NOMO-1 treated with DMSO at 0.1 percent for 48 hours (cell line): Measurements from ENCODE around the gene NCKIPSD.

Experiments used
- DNase-seq: peaks from one replicate; lab custom pipeline; 2025; ENCODE audit not compliant: unreplicated experiment; lab: John Stamatoyannopoulos, UW

NCKIPSD gene

DNA sequence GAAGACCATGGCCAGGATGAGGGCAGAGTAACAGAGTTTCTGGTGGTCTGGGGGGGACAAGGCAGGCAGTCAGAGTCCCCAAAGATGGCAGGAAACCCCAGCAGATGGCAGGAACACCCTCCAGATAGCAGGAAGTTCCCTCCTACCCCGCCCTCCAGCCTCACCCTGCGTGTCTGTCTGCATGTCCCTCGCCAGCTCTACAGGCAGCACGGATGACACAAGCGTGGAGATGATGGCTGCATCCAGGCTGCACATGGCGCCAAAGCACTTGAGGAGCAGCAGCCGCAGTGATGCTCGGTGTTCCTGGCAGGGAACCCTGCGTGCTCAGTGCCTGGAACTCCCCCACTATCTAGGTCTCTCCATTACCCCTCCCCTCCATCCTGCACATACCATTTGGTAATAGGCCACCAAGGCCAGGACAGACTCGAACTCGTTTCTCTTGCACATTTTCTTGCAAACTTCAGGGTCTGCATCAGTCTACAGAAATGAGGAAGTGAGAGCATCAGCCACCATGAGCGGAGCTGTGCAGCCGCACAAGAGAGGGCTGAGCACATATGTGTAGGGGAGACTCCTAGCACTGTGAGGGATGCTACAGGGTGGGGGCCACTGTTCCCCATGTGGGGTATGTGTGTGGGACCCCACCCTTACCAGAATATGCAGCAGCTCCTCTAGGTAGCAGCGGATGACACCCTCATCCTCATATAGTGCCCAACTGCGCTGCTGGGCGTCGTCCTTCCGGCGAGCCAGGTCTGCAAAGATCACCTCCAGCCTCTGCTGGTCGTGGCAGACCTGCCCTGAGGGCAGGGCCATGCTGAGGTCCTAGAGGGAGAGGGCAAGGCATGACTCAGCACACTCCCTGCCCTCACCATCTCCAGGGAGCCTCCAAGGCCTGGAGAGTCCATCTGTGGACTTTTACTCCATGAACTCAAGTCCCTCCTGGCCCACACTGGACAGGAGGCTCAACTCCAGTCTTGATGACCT is 6.0 kb downstream of the NCKIPSD start:
- peak; percentile 23 for DNase-seq

DNA sequence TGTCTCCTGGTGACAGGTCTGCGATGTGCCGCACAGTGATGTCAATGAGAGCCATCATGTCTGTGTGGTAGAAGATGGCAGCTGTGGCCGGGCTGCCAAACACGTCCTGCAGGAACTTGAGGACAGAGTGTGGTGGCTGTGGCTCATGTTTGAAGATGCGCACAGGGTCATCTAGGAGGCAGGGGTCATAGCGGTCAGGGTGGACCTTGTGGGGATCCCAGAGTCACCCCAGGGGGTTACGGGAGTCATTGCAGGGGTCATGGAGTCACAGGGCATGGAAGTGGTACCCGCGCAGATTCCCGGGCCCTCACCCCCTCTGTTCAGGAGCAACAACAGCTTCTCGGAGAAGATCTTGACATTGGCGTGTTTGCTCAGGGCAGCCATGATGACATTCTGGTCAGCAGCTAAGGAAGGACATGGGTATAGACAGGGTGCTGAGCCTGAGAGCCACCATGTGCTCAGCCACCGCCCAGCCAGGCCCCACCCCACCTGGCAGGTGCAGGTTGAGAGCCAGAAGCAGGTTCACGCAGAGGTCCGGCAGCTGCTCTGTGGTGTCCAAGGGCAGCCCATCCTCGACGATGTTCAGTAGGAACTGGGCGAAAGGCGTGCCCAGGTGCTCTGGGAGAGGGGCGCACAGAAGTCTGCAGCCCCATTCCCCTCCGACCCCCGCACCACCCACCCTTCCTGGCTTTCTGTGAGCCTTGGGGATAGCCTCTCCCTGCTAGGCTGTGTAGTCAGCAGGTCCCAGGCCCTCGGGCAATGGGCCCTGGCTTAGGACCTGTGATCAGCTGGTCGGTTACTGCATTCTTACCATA is 6.9 kb downstream of the NCKIPSD start:
- DNase-seq, result no peak

DNA sequence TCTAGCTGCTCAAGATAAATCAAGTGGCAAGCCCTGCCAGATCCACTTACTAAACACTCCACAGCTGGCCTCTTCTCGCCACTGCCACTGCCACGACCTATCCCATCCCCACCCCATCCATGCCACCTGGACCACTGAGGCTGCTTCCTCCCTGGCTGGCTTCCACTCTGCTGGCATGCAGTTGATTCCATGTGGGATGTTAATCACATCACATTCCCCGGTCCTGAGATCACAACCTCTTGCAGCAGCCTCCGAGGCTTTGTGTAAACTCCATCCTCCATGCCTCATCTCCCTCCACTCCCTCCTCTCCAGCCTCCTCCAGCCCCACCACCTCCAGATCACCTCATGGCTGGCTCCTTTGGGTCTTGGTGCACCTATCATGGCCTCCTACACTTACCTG is 7.7 kb downstream of the NCKIPSD start:
- DNase-seq, result no peak

DNA sequence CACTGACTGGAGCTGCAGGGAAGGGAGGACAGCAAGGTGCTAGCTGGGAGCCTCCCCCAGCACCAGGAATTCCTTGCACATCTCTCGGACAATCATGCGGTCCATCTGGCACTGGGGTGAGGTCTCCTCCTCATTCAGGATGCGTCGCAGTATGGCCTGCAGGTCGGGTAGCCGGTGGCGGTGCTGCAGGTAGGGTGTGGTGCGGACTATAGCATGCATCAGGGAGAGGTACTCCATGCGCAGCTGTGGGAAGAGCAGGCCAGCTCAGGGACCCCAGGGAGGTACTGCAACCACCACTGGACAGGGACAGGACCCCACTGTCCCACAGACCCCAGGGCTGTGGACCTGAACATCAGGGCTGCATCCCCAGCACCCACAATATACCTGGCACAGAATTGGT is 11.2 kb downstream of the NCKIPSD start:
- DNase-seq, result no peak

DNA sequence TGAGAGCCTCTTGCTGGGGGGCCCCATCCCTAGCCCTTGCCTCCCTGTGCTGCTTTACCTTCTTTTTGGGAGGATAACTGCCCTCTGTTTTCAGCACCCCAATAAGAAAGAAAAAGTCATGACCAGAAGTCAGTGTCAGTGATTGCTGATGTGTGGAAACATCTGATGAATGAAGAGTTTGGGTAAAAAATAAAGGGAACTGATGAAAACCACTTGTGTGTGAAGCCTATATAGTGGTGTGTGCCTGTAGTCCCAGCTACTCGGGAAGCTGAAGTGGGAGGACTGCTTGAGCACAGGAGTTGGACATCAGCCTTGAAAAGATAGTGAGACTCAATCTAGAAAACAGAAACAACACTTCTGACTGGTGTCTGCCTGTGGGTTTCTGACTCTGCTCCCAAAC is 13.2 kb downstream of the NCKIPSD start:
- no peak for DNase-seq

DNA sequence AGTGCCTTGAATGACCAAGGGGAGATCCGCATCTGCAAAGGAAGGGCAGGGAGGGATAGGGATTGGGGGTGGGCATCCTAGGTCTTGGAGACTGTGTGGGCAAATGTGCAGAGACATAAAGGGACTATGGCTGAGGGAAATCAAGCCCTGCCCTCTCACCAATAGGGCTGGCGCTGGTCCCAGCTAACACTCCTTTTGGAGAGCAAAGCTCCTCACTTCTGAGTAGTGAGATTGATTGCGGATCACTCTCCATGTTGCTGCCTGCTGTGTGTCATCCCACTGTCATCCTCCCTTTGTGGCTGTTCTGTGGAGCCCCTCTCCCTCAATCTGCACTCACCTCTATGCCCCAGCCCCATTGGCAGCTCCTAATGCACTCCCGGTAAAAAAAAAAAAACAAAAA is 20.8 kb downstream of the NCKIPSD start:
- no peak for DNase-seq

DNA sequence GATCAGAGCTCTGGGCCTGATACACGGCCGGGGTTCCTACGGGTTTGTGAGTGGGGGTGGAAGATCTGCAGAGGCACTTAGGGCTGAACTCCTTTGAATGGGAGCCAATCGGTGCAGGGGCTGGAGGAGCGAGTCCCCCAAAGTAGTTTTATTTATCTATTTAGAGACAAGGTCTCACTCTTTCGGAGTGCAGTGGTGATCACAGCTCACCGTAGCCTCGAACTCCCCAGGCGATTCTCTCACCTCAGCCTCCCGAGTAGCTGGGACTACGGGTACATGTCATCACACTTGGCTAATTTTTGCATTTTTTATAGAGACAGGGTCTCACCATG is 21.4 kb downstream of the NCKIPSD start:
- DNase-seq, result no peak

DNA sequence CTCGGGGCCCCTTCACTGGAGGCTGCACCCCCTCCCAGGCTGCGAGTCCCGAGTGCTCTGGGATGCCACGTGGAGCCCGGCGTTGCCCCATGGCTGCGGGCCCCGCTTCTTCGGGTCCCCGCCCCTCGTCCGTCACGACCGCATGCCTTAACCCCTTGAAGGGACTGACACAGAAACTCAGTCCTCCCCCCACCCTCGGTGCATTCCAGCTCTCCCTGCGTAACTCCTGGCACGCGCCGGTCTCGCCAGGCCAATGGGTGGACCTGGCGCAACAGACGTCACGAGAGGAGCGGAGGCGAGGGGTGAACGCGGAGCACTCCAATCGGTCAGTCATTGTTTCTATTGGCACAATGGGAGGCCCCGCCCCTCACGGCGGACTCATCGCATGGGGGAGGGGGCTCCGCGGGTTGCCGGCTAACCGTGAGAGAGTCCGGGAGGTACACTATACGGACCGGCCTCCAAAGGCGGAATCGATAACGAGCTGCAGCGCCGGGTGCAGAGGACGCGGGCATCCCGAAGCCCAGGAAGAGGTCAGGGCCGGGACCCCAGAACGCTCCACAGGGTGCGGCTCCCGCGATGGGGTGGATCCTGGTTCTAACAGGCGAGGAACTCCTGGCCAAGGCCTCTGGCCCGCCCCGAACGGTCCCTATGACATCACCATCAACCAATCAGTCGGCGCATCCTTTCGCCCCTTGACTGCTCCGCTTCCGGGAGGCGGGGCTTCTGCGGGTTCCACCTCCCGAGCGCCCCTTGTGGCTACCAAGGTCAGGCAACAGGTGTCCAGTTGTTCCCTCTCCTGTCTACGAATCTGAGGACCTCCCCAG is 22.0 kb downstream of the NCKIPSD start:
- peak; percentile 92 for DNase-seq

DNA sequence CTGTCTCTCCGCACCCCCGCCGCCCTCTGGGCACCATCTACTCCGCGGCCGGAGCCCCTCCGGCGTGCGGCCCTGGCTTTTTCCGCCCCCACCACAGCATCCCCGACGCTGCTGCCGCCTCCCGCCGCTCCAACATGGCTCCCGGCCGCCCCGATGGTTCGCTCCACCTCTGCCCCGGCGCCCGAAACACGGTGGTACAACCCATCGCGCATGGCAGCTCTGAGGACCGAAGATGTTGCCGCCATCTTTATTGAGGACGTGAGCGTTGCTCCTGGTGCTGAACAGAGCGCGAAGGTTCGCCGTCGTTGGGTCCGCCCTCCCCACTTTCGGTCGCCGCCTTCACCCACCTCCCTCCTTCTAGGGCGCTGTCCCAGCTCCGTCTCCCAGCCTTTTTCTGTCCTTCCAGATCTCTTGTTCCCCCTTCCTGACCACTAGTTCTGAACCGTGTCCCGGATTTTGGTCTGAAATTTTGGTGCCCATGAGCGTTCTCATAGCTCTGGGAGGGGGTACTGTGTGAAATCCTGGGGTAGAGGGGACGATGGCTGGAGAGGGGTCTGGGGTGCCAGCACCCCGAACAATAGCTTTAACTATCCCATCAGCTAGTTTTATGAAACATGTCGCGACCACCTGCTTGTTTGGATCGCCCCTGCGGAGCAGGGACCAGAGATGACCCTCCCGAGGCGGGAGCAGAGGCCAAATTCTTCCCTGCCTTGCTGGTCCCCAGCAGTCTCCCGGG is 22.8 kb downstream of the NCKIPSD start, which contains the start of gene CELSR3:
Gene CELSR3 (minus strand): TSS at position 134 of the 736 bp plus-strand sequence. CDS start 252 bp downstream, outside the sequence.
- DNase-seq, result peak; percentile 14

DNA sequence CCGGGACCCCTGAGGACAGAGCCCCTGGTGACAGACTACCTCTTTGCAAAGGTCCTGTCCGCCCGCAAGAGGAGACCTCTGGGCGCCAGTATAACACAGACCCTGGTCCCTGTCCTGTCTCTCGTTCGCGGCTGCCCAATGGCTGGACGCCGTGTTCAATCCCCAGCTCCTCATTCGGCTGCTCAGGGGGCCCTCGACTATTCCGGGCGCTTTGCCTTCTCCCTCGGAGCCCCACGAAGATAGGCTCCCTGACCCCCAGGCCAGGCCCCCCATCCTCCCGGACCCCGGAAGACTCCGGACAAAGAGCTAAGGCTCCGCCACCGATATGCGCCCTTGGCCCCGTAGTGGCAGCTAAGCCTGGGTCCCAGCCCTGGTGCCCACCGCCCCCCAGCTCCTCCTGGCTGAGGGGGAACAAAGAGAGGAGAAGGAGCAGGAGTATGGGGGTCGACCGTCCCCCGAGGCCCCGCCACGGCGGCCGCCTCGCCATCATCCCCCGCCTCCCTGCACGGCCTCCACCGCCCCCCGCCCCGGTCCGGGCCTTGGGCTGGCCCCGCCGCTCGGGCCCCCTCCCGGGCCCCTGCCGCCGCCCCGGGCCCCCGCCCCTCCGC is 23.5 kb downstream of the NCKIPSD start:
- DNase-seq, result no peak

DNA sequence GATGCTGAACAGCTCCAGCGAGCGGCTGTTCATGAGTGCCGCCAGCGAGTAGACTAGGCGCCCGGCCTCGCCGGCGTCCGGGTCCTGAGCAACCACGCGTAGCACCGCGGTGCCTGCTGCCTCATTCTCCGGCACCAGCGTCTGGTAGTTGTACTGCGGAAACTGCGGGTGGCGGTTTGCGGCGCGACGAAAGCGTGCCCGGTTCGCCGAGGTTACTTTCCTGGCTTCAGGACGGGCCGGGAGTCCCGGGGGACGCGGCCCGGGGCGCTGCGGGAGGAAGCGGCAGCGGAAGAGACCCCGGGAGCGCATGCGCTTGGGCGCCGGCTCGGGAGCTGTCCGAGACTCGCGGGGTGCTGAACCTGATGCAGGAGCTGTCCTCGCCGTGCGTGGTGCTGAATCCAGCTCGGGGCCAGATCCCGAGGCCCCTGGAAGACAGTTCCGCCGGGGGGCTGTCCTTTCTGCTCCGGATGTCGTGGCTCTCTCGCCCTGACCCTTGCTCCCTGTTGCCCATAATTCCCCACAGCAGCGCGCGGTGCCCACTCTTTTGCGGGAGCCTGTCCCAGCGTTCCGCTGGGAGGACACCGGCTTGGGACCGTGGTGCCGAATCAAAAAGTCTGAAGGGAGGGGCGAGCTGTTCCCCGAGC is 24.1 kb downstream of the NCKIPSD start:
- DNase-seq, result peak; percentile 31

DNA sequence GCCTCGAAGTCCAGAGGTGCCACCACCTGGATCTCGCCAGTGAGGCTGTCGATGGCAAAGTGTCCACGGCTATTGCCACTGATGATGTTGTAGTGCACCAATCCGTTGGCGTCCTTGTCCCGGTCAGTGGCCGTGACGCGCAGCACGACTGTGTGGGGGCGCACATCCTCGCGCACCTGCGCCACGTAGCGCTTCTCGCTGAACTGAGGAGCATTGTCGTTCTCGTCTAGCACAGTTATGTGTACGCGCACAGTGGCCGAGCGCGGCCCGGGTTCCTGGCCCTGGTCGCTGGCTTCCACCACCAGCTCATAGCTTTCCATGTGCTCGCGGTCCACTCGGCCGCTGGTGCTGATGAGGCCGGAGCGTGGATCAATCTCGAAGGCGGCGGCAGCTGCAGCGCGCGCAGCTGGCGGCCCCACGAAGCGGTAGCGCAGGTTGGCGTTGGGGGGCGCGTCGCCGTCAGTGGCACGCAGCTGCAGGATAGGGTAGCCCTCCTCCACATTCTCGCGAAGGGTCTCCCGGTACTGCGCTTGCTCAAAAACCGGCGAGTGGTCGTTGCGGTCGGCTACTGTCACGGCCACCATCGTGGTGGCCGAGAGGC is 24.8 kb downstream of the NCKIPSD start:
- no peak for DNase-seq

DNA sequence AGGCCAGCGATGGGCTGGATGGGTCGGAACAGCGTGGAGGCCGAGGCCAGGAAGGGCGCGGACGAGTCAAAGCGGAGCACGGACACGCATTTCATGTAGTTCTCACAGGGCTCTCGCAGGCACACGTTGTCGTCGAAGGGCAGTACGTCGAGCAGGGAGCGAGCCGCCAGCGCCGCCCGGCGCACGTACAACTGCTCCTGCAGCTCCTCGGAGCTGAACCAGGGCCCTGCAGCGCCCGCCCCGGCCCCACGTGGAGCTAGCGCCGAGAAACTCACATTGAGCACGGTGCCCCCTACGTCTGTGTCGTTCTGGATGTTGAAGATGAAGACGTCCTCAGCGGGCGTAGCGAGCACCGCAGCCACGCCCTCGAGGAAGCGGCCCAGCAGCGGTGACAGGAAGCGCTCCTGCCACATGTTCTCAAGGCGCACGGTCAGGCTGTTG is 28.9 kb downstream of the NCKIPSD start:
- peak; percentile 46 for DNase-seq

DNA sequence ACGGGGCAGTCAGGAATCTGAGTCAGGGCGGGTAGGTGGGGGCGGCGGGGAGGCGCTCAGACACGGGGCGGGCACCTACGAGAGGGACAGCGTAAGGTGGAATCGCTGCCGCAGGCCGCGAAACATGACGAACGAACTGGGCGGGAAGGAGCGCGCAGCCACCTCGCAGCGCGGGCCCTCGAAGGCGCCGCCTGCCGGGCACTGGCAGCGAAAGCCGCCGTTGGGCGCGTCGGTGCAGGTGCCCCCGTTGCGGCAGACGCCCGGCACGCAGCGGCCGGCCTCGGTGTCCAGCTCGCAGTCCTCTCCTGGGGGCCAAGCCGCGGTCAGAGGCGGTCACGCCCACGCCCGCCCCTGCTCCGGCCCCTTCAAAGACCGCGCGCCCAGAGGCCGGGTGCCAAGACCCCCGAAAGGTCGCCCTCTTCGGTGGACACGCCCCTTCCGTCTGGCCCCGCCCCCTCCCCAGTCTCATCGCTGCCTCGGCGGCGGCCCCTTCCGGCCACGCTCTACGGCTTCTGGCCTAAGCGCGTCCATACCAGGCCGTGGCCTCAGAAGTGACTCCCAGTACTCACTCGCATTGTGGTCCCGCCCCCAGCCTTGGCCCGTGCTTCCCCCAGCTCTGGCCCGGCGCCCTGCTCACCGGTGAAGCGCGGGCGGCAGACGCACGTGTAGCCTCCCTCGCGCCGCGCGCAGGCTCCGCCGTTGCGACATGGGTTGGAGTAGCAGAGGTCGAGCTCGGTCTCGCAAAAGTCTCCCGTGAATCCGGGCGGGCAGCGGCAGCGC is 29.5 kb downstream of the NCKIPSD start:
- DNase-seq, result peak; percentile 80

DNA sequence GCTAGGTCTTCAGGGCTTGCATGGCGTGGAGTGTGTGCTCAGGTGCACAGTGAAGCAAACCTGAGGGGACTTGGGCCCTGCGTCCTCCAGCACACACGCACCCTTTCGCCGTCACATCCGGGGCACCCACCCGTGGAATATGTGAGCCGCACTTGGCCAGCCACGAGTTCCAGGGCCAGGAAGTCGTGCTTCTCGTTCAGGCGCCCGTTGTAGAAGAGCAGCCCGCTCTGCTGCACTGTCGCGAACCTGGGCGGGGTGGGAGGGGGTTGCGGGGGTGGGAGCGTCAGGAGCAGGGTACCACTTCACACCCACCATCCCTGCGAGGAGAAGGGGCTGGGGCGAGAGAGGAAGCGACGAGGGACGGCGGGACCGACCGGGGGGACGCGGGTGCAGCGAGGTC is 30.1 kb downstream of the NCKIPSD start:
- DNase-seq, result peak; percentile 1

DNA sequence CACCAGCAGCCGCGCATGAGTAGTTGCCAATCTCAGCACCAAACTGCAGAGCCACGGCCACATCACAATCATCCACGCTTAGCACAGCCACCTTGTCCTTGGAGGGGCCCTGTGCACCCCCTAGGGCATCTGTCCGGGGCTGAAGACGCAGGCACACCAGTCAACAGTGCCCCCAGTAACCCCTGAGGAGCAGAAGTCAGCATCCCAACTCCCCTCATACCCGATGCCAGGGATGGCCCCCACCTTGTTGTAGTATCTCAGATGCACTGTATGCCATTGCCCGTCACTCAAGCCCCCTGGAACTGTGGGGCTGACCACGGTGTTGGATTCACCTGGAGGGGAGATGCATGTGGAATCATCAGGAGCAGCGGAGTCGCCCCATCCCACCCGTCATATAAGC is 30.7 kb downstream of the NCKIPSD start:
- no peak for DNase-seq

DNA sequence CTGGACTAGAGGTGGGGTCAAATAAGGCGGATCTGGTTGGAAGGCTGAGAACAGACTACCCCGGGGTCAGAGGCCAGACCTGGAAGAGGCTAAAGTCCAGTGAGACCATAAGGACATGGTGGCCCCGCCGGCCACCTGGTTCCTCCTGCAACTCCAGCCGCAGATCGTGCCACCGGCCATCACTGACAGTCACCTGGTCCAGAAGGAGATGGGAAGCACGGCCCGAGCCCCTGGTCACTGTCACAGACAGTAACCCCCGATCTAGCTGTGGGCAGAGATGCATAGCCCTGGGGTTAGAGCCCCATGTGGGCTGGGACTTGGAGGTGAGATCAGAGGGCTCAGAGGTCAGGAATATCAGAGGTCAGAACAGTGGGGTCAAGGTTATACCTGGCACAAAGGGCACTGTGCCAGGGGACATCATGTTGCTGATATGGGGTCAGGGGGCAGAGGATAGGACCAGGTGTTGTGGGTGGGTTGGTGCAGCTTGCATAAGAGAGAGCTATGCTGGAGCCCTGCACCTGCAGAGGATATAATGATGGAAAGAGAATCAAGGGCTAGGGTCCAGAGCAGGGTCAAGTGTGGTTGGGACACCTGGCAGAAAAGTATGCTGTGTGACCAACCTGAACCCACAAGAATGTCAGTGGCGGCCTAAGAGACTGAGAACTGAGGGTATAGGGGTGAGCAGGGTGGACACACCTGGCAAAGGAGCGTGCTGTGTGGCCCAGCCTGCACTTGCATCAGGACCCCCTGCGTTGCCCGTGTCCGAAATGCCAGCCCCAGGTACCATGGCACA is 32.6 kb downstream of the NCKIPSD start:
- no peak for DNase-seq
